Measurements from ENCODE around the gene TAX1BP3. TPM values are rescaled to one million over a fixed set of nuclear protein-coding genes. Genes with fewer than 3 reads are reported as not detected.

The TAX1BP3 gene
- total and polyA plus RNA-seq, 2 of the 4 experiments (the other 2 are of a cell fraction), result 146 to 176 TPM

DNA sequence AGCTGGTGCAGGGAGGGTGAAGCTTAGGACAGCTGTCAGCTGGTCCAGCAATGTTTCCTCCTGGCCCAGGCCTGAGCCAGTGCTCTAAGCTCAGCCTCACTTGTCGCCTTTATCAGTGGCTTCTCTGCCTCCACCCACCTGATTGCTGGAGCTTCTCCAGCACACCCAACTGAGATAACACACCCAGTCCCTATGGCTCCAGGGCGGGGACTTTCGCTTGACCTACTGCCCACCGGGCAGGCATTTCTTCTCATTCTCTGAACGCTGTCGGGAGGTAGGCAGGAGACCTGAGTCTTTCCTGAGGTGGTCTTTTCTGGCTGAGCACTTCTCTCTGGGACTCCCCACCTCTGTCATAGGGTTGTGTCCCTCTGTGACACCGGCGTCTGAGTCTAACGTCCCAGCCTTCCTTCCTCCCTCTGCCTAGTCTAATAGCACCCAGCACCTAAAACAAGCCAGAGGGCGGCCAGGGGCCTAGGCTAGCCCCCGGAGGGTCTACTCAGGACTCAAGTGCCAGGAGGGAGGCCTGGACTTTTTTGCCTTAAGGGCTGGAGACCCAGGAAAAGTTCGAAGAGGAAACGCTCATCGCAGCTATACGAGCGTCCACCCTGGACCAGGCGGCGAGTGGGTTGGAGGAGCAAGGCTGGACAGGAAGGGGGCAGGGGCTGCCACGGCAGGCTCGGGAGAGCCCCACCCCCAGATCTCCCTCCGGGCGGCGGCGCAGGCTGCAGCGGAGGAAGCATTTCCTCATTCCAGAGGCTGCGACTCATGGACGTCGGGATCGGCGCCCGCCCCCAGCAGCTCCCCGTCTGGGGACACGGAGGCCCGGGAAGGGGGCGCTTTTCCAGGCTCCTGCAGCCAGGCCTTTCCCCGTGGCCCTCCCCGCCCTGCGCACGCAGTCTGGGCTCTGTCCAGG lies 756 bp downstream of the TAX1BP3 start:
- Histone ChIP-seq H2AFZ (replicated peaks; ENCODE audit: low read length, poor library complexity) (peak overlapping the region; percentile 91), H2AK9ac (replicated peaks; ENCODE audit: low read depth, low read length, poor library complexity) (peak overlapping the region; percentile 100), H4K5ac (ENCODE audit: low read depth, low read length) (peak overlapping the region; percentile 80), H3K79me1 (ENCODE audit: low read depth in 1 of 2, low read length in 2 of 2) (peaks cover 6 to 70% of the 10 kb centered on the region in 2 experiments; a peak in 3 of 4 replicates), H2AK5ac (ENCODE audit: low read depth, low read length) (peak overlapping the region; percentile 88), H3K4ac (ENCODE audit: low read depth, low read length) (peak overlapping the region; percentile 98), H3K4me2 (ENCODE audit: low read depth, low read length) (peak overlapping the region; percentile 87), H3K27me3 (ENCODE audit: control insufficient read depth, insufficient read depth, low read length) (no peaks in the 10 kb centered on the region), H3K56ac (ENCODE audit: extremely low read depth, insufficient read depth, low read length) (peak overlapping the region; percentile 98), H3K4me1 (ENCODE audit: control insufficient read depth, insufficient read depth, low read length) (peaks cover 10% of the 10 kb centered on the region), H3K23ac (ENCODE audit: low read depth, low read length) (peak overlapping the region; percentile 97), H3K4me3 (ENCODE audit: insufficient read depth, low read depth, low read length) (peak overlapping the region; percentile 70), H2BK5ac (ENCODE audit: low read depth, low read length, poor library complexity, severe bottlenecking) (peak overlapping the region; percentile 92), H3K14ac (replicated peaks; ENCODE audit: low read depth, low read length) (peak overlapping the region; percentile 99), H3K9ac (ENCODE audit: low read depth, low read length) (peak overlapping the region; percentile 93), H2BK15ac (ENCODE audit: low read depth, low read length) (peak overlapping the region; percentile 50; the same call in 1 of the 3 replicates), H4K8ac (ENCODE audit: low read depth in 2 of 2, low read length in 2 of 2) (peak overlapping the region; percentile 79 to 83), H3K27ac (ENCODE audit: insufficient read depth, low read length) (peak overlapping the region; percentile 93), H3K18ac (ENCODE audit: low read depth, low read length) (peak overlapping the region; percentile 81), H3K9me1 (ENCODE audit: insufficient read depth, low read length) (peaks cover 26% of the 10 kb centered on the region), H3K9me3 (ENCODE audit: control insufficient read depth, insufficient read depth, low read length) (no peaks in the 10 kb centered on the region), H4K20me1 (ENCODE audit: insufficient read depth, low read length) (peaks cover 53% of the 10 kb centered on the region), H2BK120ac (ENCODE audit: low read depth, low read length) (peak overlapping the region; percentile 86), H4K91ac (ENCODE audit: insufficient read depth, low read depth, low read length) (peak overlapping the region; percentile 94), H2BK20ac (ENCODE audit: low read depth, low read length) (no peak overlapping the region; the same call in 1 of the 2 replicates), H3K36me3 (ENCODE audit: control insufficient read depth, insufficient read depth, low read length) (peaks cover 32% of the 10 kb centered on the region)
- peak; percentile 91 for DNase-seq
- in situ Hi-C loops (cut with MboI; ENCODE audit: low sequenced_read_pairs), result no loop called here
- dilution Hi-C loops (cut with HindIII; ENCODE audit: low sequenced_read_pairs, unreplicated experiment), result no loop called here
- TF ChIP-seq MXI1 (IDR thresholded peaks at IDR 0.05; ENCODE audit: borderline replicate concordance, low read depth, low read length) (peak; percentile 78; the same call in 1 of the 2 replicates), ELK1 (IDR thresholded peaks at IDR 0.05; ENCODE audit: borderline replicate concordance, low read depth, low read length) (no peak), FOS (IDR thresholded peaks at IDR 0.05; ENCODE audit: low read depth, low read length) (peak; percentile 56; the same call in 1 of the 2 replicates), SMC3 (IDR thresholded peaks at IDR 0.05; ENCODE audit: low read depth, low read length) (0 out of 2 replicates have a peak, but pooled peaks have one; percentile 1), BHLHE40 (IDR thresholded peaks at IDR 0.05; ENCODE audit: low read depth, low read length) (peak; percentile 23; the same call in 1 of the 2 replicates), MAZ (IDR thresholded peaks at IDR 0.05; ENCODE audit: borderline replicate concordance, low read depth, low read length) (peak; percentile 95), RAD21 (IDR thresholded peaks at IDR 0.05; ENCODE audit: low read length) (no peak)
- TF ChIP-seq, protein P1, sequence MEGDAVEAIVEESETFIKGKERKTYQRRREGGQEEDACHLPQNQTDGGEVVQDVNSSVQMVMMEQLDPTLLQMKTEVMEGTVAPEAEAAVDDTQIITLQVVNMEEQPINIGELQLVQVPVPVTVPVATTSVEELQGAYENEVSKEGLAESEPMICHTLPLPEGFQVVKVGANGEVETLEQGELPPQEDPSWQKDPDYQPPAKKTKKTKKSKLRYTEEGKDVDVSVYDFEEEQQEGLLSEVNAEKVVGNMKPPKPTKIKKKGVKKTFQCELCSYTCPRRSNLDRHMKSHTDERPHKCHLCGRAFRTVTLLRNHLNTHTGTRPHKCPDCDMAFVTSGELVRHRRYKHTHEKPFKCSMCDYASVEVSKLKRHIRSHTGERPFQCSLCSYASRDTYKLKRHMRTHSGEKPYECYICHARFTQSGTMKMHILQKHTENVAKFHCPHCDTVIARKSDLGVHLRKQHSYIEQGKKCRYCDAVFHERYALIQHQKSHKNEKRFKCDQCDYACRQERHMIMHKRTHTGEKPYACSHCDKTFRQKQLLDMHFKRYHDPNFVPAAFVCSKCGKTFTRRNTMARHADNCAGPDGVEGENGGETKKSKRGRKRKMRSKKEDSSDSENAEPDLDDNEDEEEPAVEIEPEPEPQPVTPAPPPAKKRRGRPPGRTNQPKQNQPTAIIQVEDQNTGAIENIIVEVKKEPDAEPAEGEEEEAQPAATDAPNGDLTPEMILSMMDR (conservative IDR thresholded peaks at IDR 0.05; ENCODE audit: low read depth, low read length), result no peak; the same call in 1 of the 2 replicates
- intact Hi-C loops (cut with micrococcal nuclease), result loop anchor here (5.0 kb wide), 1 partner anchor 55 kb away; the partner anchor contains the start of gene HASPIN
- ATAC-seq (ENCODE audit: low read depth), result peak; percentile 80
- CTCF ChIA-PET, result no interaction called here
- 0% methylated on average over 8 of the region's 39 CpGs; no CpG with 5 or more reads in 1 of the 2 experiments for WGBS, 2 experiments (ENCODE audit: extremely low coverage in 2 of 2, insufficient read length in 1 of 2)
- BruUV-seq (replicated peaks), result no TSS peak
- POLR2A ChIA-PET (ENCODE audit: unreplicated experiment), result interaction anchor here (0.6 kb wide), 1 partner anchor 66 kb away, joined by 3 read pairs; no protein-coding TSS in a partner anchor

All from IMR-90 (cell line).